Measurements from ENCODE around the gene NUTM2G. TPM values are rescaled to one million over a fixed set of nuclear protein-coding genes. Genes with fewer than 3 reads are reported as not detected.
"Not testable (repeated sequence)": the region's sequence is repeated elsewhere in the genome, so short reads cannot be mapped to it uniquely, and the experiment has no call there.

NUTM2G gene
- total and polyA plus RNA-seq, 2 donors (not counting 1 experiment from before 2014, with no cell fraction given) = not detected

GRCh38 chr9:96885424-96885823, 43.2 kb upstream of the NUTM2G start:
- H3K9ac ChIP-seq (ENCODE audit: insufficient read depth, low read length) = no peak overlapping the region
- H3K9me3 ChIP-seq (ENCODE audit: control insufficient read depth, insufficient read depth, low read depth, low read length) = no peaks in the 10 kb centered on the region

GRCh38 chr9:96888591-96888990, 40.1 kb upstream of the NUTM2G start:
- no peaks in the 10 kb centered on the region for H3K9me3 ChIP-seq (ENCODE audit: control insufficient read depth, insufficient read depth, low read depth, low read length)
- no peak overlapping the region for H3K9ac ChIP-seq (ENCODE audit: insufficient read depth, low read length)
- H3K36me3 ChIP-seq (ENCODE audit: control insufficient read depth, insufficient read depth, low read length) = no peaks in the 10 kb centered on the region
- H2AFZ ChIP-seq (ENCODE audit: low read length) = no peak overlapping the region
- H4K20me1 ChIP-seq (ENCODE audit: control insufficient read depth, extremely low read depth, insufficient read depth, low read length) = no peaks in the 10 kb centered on the region
- H3K27me3 ChIP-seq (ENCODE audit: control insufficient read depth, insufficient read depth, low read length) = no peaks in the 10 kb centered on the region
- no peak overlapping the region for H3K27ac ChIP-seq (ENCODE audit: insufficient read depth, low read length)
- no peaks in the 10 kb centered on the region for H3K79me2 ChIP-seq (ENCODE audit: control insufficient read depth, insufficient read depth, low read length)
- no peaks in the 10 kb centered on the region for H3K4me1 ChIP-seq (ENCODE audit: control insufficient read depth, extremely low read depth, insufficient read depth, low read length)
- DNase-seq (ENCODE audit: low read depth in 2 of 2) = no peak
- no peak overlapping the region for H3K4me3 ChIP-seq (replicated peaks in 1 of 4; ENCODE audit: control extremely low read depth in 1 of 4, insufficient read depth in 1 of 4, low read depth in 3 of 4, low read length in 4 of 4)
- H3K4me2 ChIP-seq (ENCODE audit: extremely low read depth, insufficient read depth, low read length) = no peak overlapping the region
- TF ChIP-seq EZH2 (IDR thresholded peaks at IDR 0.05; ENCODE audit: low read length, missing control alignments) (no peak), CTCF (conservative IDR thresholded peaks at IDR 0.05 in 1 of 2, IDR thresholded peaks at IDR 0.05 in 1 of 2; ENCODE audit: low read depth in 1 of 2, low read length in 2 of 2) (no peak)

More at GRCh38 chr9:96885424-96885823, 43.2 kb upstream of the NUTM2G start:
- DNase-seq (ENCODE audit: low read depth in 2 of 2) = no peak
- TF ChIP-seq EZH2 (IDR thresholded peaks at IDR 0.05; ENCODE audit: low read length, missing control alignments) (no peak), CTCF (conservative IDR thresholded peaks at IDR 0.05 in 1 of 2, IDR thresholded peaks at IDR 0.05 in 1 of 2; ENCODE audit: low read depth in 1 of 2, low read length in 2 of 2) (no peak)
- H3K4me3 ChIP-seq (replicated peaks in 1 of 4; ENCODE audit: control extremely low read depth in 1 of 4, insufficient read depth in 1 of 4, low read depth in 3 of 4, low read length in 4 of 4) = no peak overlapping the region
- H4K20me1 ChIP-seq (ENCODE audit: control insufficient read depth, extremely low read depth, insufficient read depth, low read length) = no peaks in the 10 kb centered on the region
- no peaks in the 10 kb centered on the region for H3K79me2 ChIP-seq (ENCODE audit: control insufficient read depth, insufficient read depth, low read length)
- H3K27me3 ChIP-seq (ENCODE audit: control insufficient read depth, insufficient read depth, low read length) = peaks cover 2% of the 10 kb centered on the region
- H2AFZ ChIP-seq (ENCODE audit: low read length) = no peak overlapping the region
- H3K4me1 ChIP-seq (ENCODE audit: control insufficient read depth, extremely low read depth, insufficient read depth, low read length) = no peaks in the 10 kb centered on the region
- H3K36me3 ChIP-seq (ENCODE audit: control insufficient read depth, insufficient read depth, low read length) = no peaks in the 10 kb centered on the region
- H3K4me2 ChIP-seq (ENCODE audit: extremely low read depth, insufficient read depth, low read length) = no peak overlapping the region
- H3K27ac ChIP-seq (ENCODE audit: insufficient read depth, low read length) = no peak overlapping the region

- Histone ChIP-seq H3K36me3 (ENCODE audit: control insufficient read depth, insufficient read depth, low read length) (no peaks in the 10 kb centered on the region), H3K9ac (ENCODE audit: insufficient read depth, low read length) (no peak overlapping the region), H3K27me3 (ENCODE audit: control insufficient read depth, insufficient read depth, low read length) (no peaks in the 10 kb centered on the region), H4K20me1 (ENCODE audit: control insufficient read depth, extremely low read depth, insufficient read depth, low read length) (no peaks in the 10 kb centered on the region), H2AFZ (ENCODE audit: low read length) (no peak overlapping the region), H3K4me1 (ENCODE audit: control insufficient read depth, extremely low read depth, insufficient read depth, low read length) (no peaks in the 10 kb centered on the region), H3K79me2 (ENCODE audit: control insufficient read depth, insufficient read depth, low read length) (no peaks in the 10 kb centered on the region), H3K4me3 (replicated peaks in 1 of 4; ENCODE audit: control extremely low read depth in 1 of 4, insufficient read depth in 1 of 4, low read depth in 3 of 4, low read length in 4 of 4) (no peak overlapping the region), H3K9me3 (ENCODE audit: control insufficient read depth, insufficient read depth, low read depth, low read length) (no peaks in the 10 kb centered on the region), H3K27ac (ENCODE audit: insufficient read depth, low read length) (no peak overlapping the region), H3K4me2 (ENCODE audit: extremely low read depth, insufficient read depth, low read length) (no peak overlapping the region)
- no peak for DNase-seq (ENCODE audit: low read depth in 2 of 2)
- TF ChIP-seq CTCF (conservative IDR thresholded peaks at IDR 0.05 in 1 of 2, IDR thresholded peaks at IDR 0.05 in 1 of 2; ENCODE audit: low read depth in 1 of 2, low read length in 2 of 2) (no peak), EZH2 (IDR thresholded peaks at IDR 0.05; ENCODE audit: low read length, missing control alignments) (no peak)
Observed at GRCh38 chr9:96892131-96892530, 36.5 kb upstream of the NUTM2G start.

- H3K27me3 ChIP-seq (ENCODE audit: control insufficient read depth, insufficient read depth, low read length); H3K27ac ChIP-seq (ENCODE audit: insufficient read depth, low read length); DNase-seq (ENCODE audit: low read depth in 2 of 2); H3K36me3 ChIP-seq (ENCODE audit: control insufficient read depth, insufficient read depth, low read length); H4K20me1 ChIP-seq (ENCODE audit: control insufficient read depth, extremely low read depth, insufficient read depth, low read length); H3K4me1 ChIP-seq (ENCODE audit: control insufficient read depth, extremely low read depth, insufficient read depth, low read length); H2AFZ ChIP-seq (ENCODE audit: low read length); H3K79me2 ChIP-seq (ENCODE audit: control insufficient read depth, insufficient read depth, low read length); H3K4me3 ChIP-seq (replicated peaks in 1 of 4; ENCODE audit: control extremely low read depth in 1 of 4, insufficient read depth in 1 of 4, low read depth in 3 of 4, low read length in 4 of 4); H3K9me3 ChIP-seq (ENCODE audit: control insufficient read depth, insufficient read depth, low read depth, low read length); H3K4me2 ChIP-seq (ENCODE audit: extremely low read depth, insufficient read depth, low read length); H3K9ac ChIP-seq (ENCODE audit: insufficient read depth, low read length): not testable (repeated sequence)
Observed at GRCh38 chr9:96900010-96900409, 28.6 kb upstream of the NUTM2G start.
